ENCODE measurements around the gene GPR153. TPM values are rescaled to one million over a fixed set of nuclear protein-coding genes. Genes with fewer than 3 reads are reported as not detected.

The GPR153 gene
- total and polyA plus RNA-seq, 2 of the 8 experiments (the other 6 are each of a cell fraction or from before 2014, with no cell fraction given), result 5.7 to 8.1 TPM

- Histone ChIP-seq H3K36me3 (ENCODE audit: control insufficient read depth in 2 of 4, insufficient read depth in 4 of 4, low read length in 3 of 4) (no peaks in the 10 kb centered on the region), H2BK12ac (ENCODE audit: low read depth, low read length) (no peak overlapping the region; the same call in 1 of the 2 replicates), H4K8ac (ENCODE audit: extremely low read depth, insufficient read depth, low read length) (no peak overlapping the region), H4K5ac (ENCODE audit: insufficient read length, low read depth, low read length) (no peak overlapping the region), H2BK15ac (ENCODE audit: low read length) (no peak overlapping the region), H3K4me3 (ENCODE audit: extremely low read depth in 1 of 4, insufficient read depth in 2 of 4, low read depth in 3 of 4, low read length in 4 of 4) (peak overlapping the region; percentile 59 to 91 (median 80)), H3K27me3 (replicated peaks in 1 of 4; ENCODE audit: control insufficient read depth in 3 of 4, extremely low read depth in 1 of 4, insufficient read depth in 3 of 4, low read length in 3 of 4) (peaks cover 16 to 43% (median 32%) of the 10 kb centered on the region in 4 experiments), H2AFZ (ENCODE audit: low read length) (no peak overlapping the region), H3K4ac (replicated peaks; ENCODE audit: insufficient read length, low read depth, low read length) (no peak overlapping the region), H3K79me2 (ENCODE audit: control insufficient read depth in 1 of 2, insufficient read depth in 2 of 2, low read length in 2 of 2) (no peaks in the 10 kb centered on the region; a peak in 1 of 4 replicates), H3K9me3 (ENCODE audit: insufficient read depth in 2 of 2, low read depth in 1 of 2, low read length in 1 of 2) (no peaks in the 10 kb centered on the region), H3K9ac (replicated peaks in 1 of 4; ENCODE audit: extremely low read depth in 1 of 4, low read depth in 3 of 4, low read length in 3 of 4) (no peak overlapping the region), H3K14ac (ENCODE audit: insufficient read length) (no peak overlapping the region), H3K23me2 (ENCODE audit: low read depth, low read length) (peaks cover 23% of the 10 kb centered on the region; the same call in 1 of the 2 replicates), H2BK5ac (ENCODE audit: low read depth, low read length) (peak overlapping the region; percentile 56; the same call in 1 of the 2 replicates), H2AK5ac (ENCODE audit: low read depth, low read length) (no peak overlapping the region), H3K4me1 (replicated peaks in 1 of 4; ENCODE audit: control insufficient read depth in 3 of 4, insufficient read depth in 4 of 4, low read length in 3 of 4) (peaks cover 9 to 34% (median 27%) of the 10 kb centered on the region in 4 experiments), H3K18ac (ENCODE audit: extremely low read depth, low read length) (0 out of 2 replicates have a peak overlapping the region, but pooled peaks have one; percentile 48), H3K23ac (ENCODE audit: insufficient read length) (no peak overlapping the region), H3K79me1 (ENCODE audit: low read depth, low read length) (no peaks in the 10 kb centered on the region), H4K20me1 (replicated peaks in 1 of 2; ENCODE audit: control insufficient read depth in 1 of 2, insufficient read depth in 2 of 2, low read length in 2 of 2) (peaks cover 9 to 21% of the 10 kb centered on the region in 2 experiments), H3K4me2 (ENCODE audit: insufficient read depth in 1 of 2, low read depth in 2 of 2, low read length in 2 of 2) (peak overlapping the region; percentile 18 to 92), H4K91ac (replicated peaks; ENCODE audit: insufficient read length, low read length) (no peak overlapping the region), H2BK120ac (replicated peaks; ENCODE audit: low read depth, low read length) (no peak overlapping the region), H2BK20ac (ENCODE audit: low read length) (no peak overlapping the region), H3K56ac (replicated peaks; ENCODE audit: insufficient read length, low read depth, low read length) (no peak overlapping the region), H3K27ac (ENCODE audit: low read depth, low read length) (no peak overlapping the region)
- FAIRE-seq (no peak), DNase-seq (ENCODE audit: low read depth in 1 of 2, low spot score in 2 of 2) (peak; percentile 73 to 99)
- ChIA-PET POLR2A (ENCODE audit: partially characterized antibody) (interaction anchor here (0.8 to 9.3 kb wide), 20 partner anchors 8 to 244 kb away, joined by 3 to 64 read pairs (median 3); partner anchors contain the start of genes ACOT7, ICMT, RNF207 and RPL22), CTCF (ENCODE audit: partially characterized antibody) (interaction anchor here (0.6 to 19.1 kb wide), 43 partner anchors 9 to 1659 kb away, joined by 3 to 353 read pairs (median 7); partner anchors contain the start of genes ACOT7, GPR153, ICMT and RNF207)
- 9% methylated on average over 32 of the region's 49 CpGs; no CpG with 5 or more reads in 1 of the 2 experiments for WGBS, 2 experiments (ENCODE audit: extremely low coverage in 1 of 2, insufficient coverage in 1 of 2, insufficient read length in 1 of 2, insufficient replicate concordance in 2 of 2, low coverage in 1 of 2, low lambda C conversion rate in 2 of 2, missing lambda C conversion rate in 1 of 2)
- no peak for TF ChIP-seq POLR2AphosphoS5 (IDR thresholded peaks at IDR 0.05; ENCODE audit: low read depth, low read length)
- TF ChIP-seq HDAC2 (IDR thresholded peaks at IDR 0.05; ENCODE audit: borderline replicate concordance in 1 of 2, low read depth in 2 of 2, low read length in 2 of 2), result no peak
- TF ChIP-seq NANOG (IDR thresholded peaks at IDR 0.05; ENCODE audit: insufficient read depth, low read depth, low read length, poor library complexity, severe bottlenecking), result peak; percentile 73
- TF ChIP-seq BRCA1 (IDR thresholded peaks at IDR 0.05; ENCODE audit: low read depth, low read length), result no peak
- TF ChIP-seq RAD21 (IDR thresholded peaks at IDR 0.05 in 1 of 2, conservative IDR thresholded peaks at IDR 0.05 in 1 of 2; ENCODE audit: low read depth in 2 of 2, low read length in 2 of 2), result no peak
- peak; percentile 57 for TF ChIP-seq TAF7 (optimal IDR thresholded peaks at IDR 0.05; ENCODE audit: borderline replicate concordance, low read depth, low read length)
- TF ChIP-seq, protein P1, sequence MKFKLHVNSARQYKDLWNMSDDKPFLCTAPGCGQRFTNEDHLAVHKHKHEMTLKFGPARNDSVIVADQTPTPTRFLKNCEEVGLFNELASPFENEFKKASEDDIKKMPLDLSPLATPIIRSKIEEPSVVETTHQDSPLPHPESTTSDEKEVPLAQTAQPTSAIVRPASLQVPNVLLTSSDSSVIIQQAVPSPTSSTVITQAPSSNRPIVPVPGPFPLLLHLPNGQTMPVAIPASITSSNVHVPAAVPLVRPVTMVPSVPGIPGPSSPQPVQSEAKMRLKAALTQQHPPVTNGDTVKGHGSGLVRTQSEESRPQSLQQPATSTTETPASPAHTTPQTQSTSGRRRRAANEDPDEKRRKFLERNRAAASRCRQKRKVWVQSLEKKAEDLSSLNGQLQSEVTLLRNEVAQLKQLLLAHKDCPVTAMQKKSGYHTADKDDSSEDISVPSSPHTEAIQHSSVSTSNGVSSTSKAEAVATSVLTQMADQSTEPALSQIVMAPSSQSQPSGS (IDR thresholded peaks at IDR 0.05; ENCODE audit: low read length), result peak; percentile 26; the same call in 1 of the 2 replicates
- TF ChIP-seq SAP30 (IDR thresholded peaks at IDR 0.05; ENCODE audit: insufficient read depth, insufficient replicate concordance, low read length), result no peak
- no peak for TF ChIP-seq SRF (IDR thresholded peaks at IDR 0.05; ENCODE audit: low read depth, low read length)
Measured at GRCh38 chr1:6245869-6246496, 14.9 kb downstream of the GPR153 start.

Data from H1 (cell line).